GM23338 (cell line): ENCODE results near the gene CD5L. TPM values are rescaled to one million over a fixed set of nuclear protein-coding genes. Genes with fewer than 3 reads are reported as not detected.

Source experiments
- ATAC-seq: fragments of 200-7000 bp; cut with Tn5 transposase; 3 replicates; pipeline ENCODE4 v1.9.1; 2020
- DNase-seq: peaks from one replicate; pipeline ENCODE4 v3.0.0-alpha.2; 2015; ENCODE audit warnings: low spot score
- H2AFZ ChIP-seq: fragments of 200-600 bp; sonication (generic); 2 replicates; pipeline ENCODE4 v1.8.0; 2016; ENCODE audit warnings: antibody characterized with exemption, mild to moderate bottlenecking, moderate library complexity
- H3F3A ChIP-seq: fragments of 200-600 bp; sonication (generic); replicated peaks from 2 replicates; pipeline ENCODE4 v1.8.0; 2017; ENCODE audit warnings: antibody characterized with exemption, mixed run types, low read depth
- H3K27ac ChIP-seq: fragments of 200-600 bp; sonication (generic); 2 replicates; pipeline ENCODE4 v1.6.1; 2016; ENCODE audit warnings: low read depth
- H3K27me3 ChIP-seq: fragments of 200-600 bp; sonication (generic); 2 replicates; pipeline ENCODE4 v1.8.0; 2016; ENCODE audit warnings: mild to moderate bottlenecking, mixed run types, moderate library complexity; ENCODE audit not compliant: insufficient read depth
- H3K36me3 ChIP-seq: fragments of 200-600 bp; sonication (generic); 2 replicates; pipeline ENCODE4 v1.8.0; 2016; ENCODE audit warnings: mild to moderate bottlenecking; ENCODE audit not compliant: insufficient read depth
- H3K4me1 ChIP-seq: fragments of 200-600 bp; sonication (generic); 2 replicates; pipeline ENCODE4 v1.8.0; 2016; ENCODE audit warnings: mild to moderate bottlenecking, moderate library complexity; ENCODE audit not compliant: insufficient read depth
- H3K4me2 ChIP-seq: fragments of 200-600 bp; sonication (generic); 2 replicates; pipeline ENCODE4 v1.7.1; 2017; ENCODE audit warnings: mixed run types
- H3K4me3 ChIP-seq: fragments of 200-600 bp; sonication (generic); 2 replicates; pipeline ENCODE4 v1.6.1; 2016; ENCODE audit warnings: mixed run types
- H3K79me2 ChIP-seq: fragments of 200-600 bp; sonication (generic); replicated peaks from 2 replicates; pipeline ENCODE4 v1.8.0; 2017; ENCODE audit warnings: mild to moderate bottlenecking; ENCODE audit not compliant: insufficient read depth
- H3K9me2 ChIP-seq: fragments of 200-600 bp; sonication (generic); 2 replicates; pipeline ENCODE4 v1.8.0; 2017; ENCODE audit not compliant: insufficient read depth
- H4K20me1 ChIP-seq: fragments of 200-600 bp; sonication (generic); replicated peaks from 2 replicates; pipeline ENCODE4 v1.8.0; 2017; ENCODE audit warnings: mild to moderate bottlenecking; ENCODE audit not compliant: insufficient read depth
- H3K27ac Mint-ChIP-seq: 2 replicates; pipeline ENCODE4 v1.8.0; 2020; ENCODE audit warnings: inconsistent platforms, mild to moderate bottlenecking, moderate library complexity, mixed read lengths
- H3K27me3 Mint-ChIP-seq: 3 replicates; pipeline ENCODE4 v1.8.0; 2022; ENCODE audit warnings: low read depth, mild to moderate bottlenecking, moderate library complexity, mixed read lengths, inconsistent platforms; ENCODE audit not compliant: insufficient read depth, poor library complexity
- H3K36me3 Mint-ChIP-seq: 3 replicates; pipeline ENCODE4 v1.8.0; 2021; ENCODE audit warnings: low read depth, mild to moderate bottlenecking, inconsistent platforms, moderate library complexity, mixed read lengths
- H3K4me1 Mint-ChIP-seq: 3 replicates; pipeline ENCODE4 v1.8.0; 2020; ENCODE audit warnings: mild to moderate bottlenecking, inconsistent platforms, mixed read lengths
- H3K4me3 Mint-ChIP-seq: 3 replicates; pipeline ENCODE4 v1.8.0; 2021; ENCODE audit warnings: moderate library complexity, mild to moderate bottlenecking, inconsistent platforms, mixed read lengths
- H3K9me3 Mint-ChIP-seq: 3 replicates; pipeline ENCODE4 v1.8.0; 2020; ENCODE audit warnings: moderate library complexity, mild to moderate bottlenecking, inconsistent platforms, mixed read lengths
- CTCF ChIP-seq, 2 experiments: fragments of 200-600 bp in 1 of 2; sonication (generic) in 1 of 2; conservative IDR thresholded peaks; 2 replicates each; pipeline versions ENCODE4 v1.5.1 to v1.6.1; 2016 to 2017; ENCODE audit warnings: antibody characterized with exemption in 2 of 2, low read depth in 2 of 2, mild to moderate bottlenecking in 2 of 2, moderate library complexity in 1 of 2
- REST ChIP-seq: IDR thresholded peaks from one replicate; pipeline ENCODE4 v1.6.1; 2018; ENCODE audit warnings: antibody characterized with exemption; ENCODE audit not compliant: unreplicated experiment
- STAT1 ChIP-seq: IDR thresholded peaks from one replicate; pipeline ENCODE4 v1.6.1; 2016; ENCODE audit warnings: antibody characterized with exemption; ENCODE audit not compliant: unreplicated experiment
- ZNF331 ChIP-seq: fragments of 250-450 bp; sonication (Bioruptor Pico); IDR thresholded peaks from 2 replicates; pipeline ENCODE4 v1.5.0; 2020; ENCODE audit warnings: low read depth, mild to moderate bottlenecking, moderate library complexity
- ZNF462 ChIP-seq: fragments of 250-450 bp; sonication (Bioruptor Pico); IDR thresholded peaks from 2 replicates; pipeline ENCODE4 v1.5.0; 2020; ENCODE audit warnings: mild to moderate bottlenecking, moderate library complexity
- polyA plus RNA-seq: library from polyadenylated mRNA; unstranded; fragments of >200 nt; fragmentation: Nextera tagmentation; extraction: Ambion mirVana; gene quantifications from 2 replicates; pipeline ENCODE4 v1.2.1, GENCODE V29; 2016
- total RNA-seq: library from RNA; depleted of rRNA; stranded (reverse); fragments of >200 nt; shearing (Covaris generic); gene quantifications from 2 replicates; pipeline ENCODE4 v1.2.3, GENCODE V29; 2014
- TF ChIP-seq, protein P1 (sequence below): IDR thresholded peaks from 2 replicates; pipeline ENCODE4 v1.6.1; 2016; ENCODE audit warnings: antibody characterized with exemption

CD5L gene
- total and polyA plus RNA-seq, 2 experiments from 2014 or later: not detected

DNA sequence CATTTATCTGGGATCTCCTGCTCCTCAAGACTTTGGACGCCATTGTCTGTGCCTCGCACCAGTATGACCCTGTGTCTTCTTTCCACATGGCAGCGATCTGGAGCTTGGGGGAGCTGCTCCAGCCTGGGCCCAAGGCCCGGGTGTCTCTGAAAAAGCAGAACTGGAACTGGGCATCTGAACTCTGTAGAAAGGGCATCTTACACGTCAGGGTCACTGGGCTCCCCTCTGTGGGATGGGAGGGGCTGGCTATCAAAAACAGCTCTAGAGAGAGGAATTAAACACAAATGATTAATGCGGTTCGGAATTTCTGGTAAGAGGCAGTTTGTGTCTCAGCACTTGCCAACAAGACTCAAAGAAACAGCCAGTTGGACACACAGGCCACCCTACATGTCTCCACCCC, 37.8 kb downstream of the CD5L start:
- Histone ChIP-seq H3F3A (no peaks in the 10 kb centered on the region), H3K4me2 (no peak overlapping the region), H3K36me3 (no peaks in the 10 kb centered on the region), H3K27me3 (no peaks in the 10 kb centered on the region), H3K27ac (no peak overlapping the region), H3K9me2 (no peaks in the 10 kb centered on the region), H3K79me2 (no peaks in the 10 kb centered on the region), H2AFZ (no peak overlapping the region), H3K4me1 (no peaks in the 10 kb centered on the region), H3K4me3 (no peak overlapping the region), H4K20me1 (no peaks in the 10 kb centered on the region)
- H3K36me3 Mint-ChIP-seq: no peaks in the 10 kb centered on the region
- H3K4me1 Mint-ChIP-seq: no peaks in the 10 kb centered on the region
- DNase-seq: no peak
- TF ChIP-seq, protein P1, sequence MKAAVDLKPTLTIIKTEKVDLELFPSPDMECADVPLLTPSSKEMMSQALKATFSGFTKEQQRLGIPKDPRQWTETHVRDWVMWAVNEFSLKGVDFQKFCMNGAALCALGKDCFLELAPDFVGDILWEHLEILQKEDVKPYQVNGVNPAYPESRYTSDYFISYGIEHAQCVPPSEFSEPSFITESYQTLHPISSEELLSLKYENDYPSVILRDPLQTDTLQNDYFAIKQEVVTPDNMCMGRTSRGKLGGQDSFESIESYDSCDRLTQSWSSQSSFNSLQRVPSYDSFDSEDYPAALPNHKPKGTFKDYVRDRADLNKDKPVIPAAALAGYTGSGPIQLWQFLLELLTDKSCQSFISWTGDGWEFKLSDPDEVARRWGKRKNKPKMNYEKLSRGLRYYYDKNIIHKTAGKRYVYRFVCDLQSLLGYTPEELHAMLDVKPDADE: no peak
- TF ChIP-seq STAT1: no peak
- no peak for TF ChIP-seq REST
- TF ChIP-seq ZNF331 (CRISPR knock-in tag): no peak
- TF ChIP-seq ZNF462 (CRISPR knock-in tag): no peak
- TF ChIP-seq CTCF (conservative IDR thresholded peaks at IDR 0.05; ENCODE audit: low read depth in 2 of 2): no peak
- peaks cover 6% of the 10 kb centered on the region for H3K27me3 Mint-ChIP-seq
- H3K27ac Mint-ChIP-seq: no peak overlapping the region
- ATAC-seq: no peak
- H3K9me3 Mint-ChIP-seq: no peaks in the 10 kb centered on the region
- no peak overlapping the region for H3K4me3 Mint-ChIP-seq
